PC-3 (cell line): Measurements from ENCODE around the gene UBR4. TPM values are rescaled to one million over a fixed set of nuclear protein-coding genes. Genes with fewer than 3 reads are reported as not detected.

Experiments
- ATAC-seq: fragments of 200-7000 bp; cut with Tn5 transposase; 2 replicates; pipeline ENCODE4 v1.9.1; 2020; ENCODE audit warnings: mild to moderate bottlenecking, moderate library complexity
- BruUV-seq: library from RNA; stranded (reverse); fragments of 400-500 nt; replicated peaks from 2 replicates; lab custom pipeline; 2021; lab: Mats Ljungman, UMichigan
- CTCF ChIA-PET: fragments of 300-600 bp; sonication (Branson Sonifier 250); formaldehyde crosslinking; loops from one replicate; lab custom pipeline; 2022; ENCODE audit warnings: antibody characterized with exemption; lab: Charles Lee
- POLR2A ChIA-PET: fragments of 300-600 bp; sonication (Branson Sonifier 250); formaldehyde crosslinking; loops from one replicate; lab custom pipeline; 2022; ENCODE audit warnings: antibody characterized with exemption; ENCODE audit not compliant: unreplicated experiment; lab: Charles Lee
- DNase-seq: peaks from one replicate; pipeline ENCODE4 v3.0.0-alpha.2; 2015
- H2AFZ ChIP-seq: fragments of 300-600 bp; sonication (generic); 2 replicates; pipeline ENCODE4 v1.6.0; 2016; ENCODE audit warnings: antibody characterized with exemption, low read length
- H3F3A ChIP-seq: fragments of 300-600 bp; sonication (generic); one replicate; pipeline ENCODE4 v1.6.0; 2017; ENCODE audit warnings: antibody characterized with exemption, low read length, control low read depth, mild to moderate bottlenecking; ENCODE audit not compliant: unreplicated experiment
- H3K27ac ChIP-seq: fragments of 300-600 bp; sonication (generic); 2 replicates; pipeline ENCODE4 v1.5.1; 2016; ENCODE audit warnings: mild to moderate bottlenecking, low read length
- H3K27me3 ChIP-seq: fragments of 300-600 bp; sonication (generic); 2 replicates; pipeline ENCODE4 v1.6.1; 2016; ENCODE audit warnings: low read length, mixed read lengths
- H3K36me3 ChIP-seq: fragments of 300-600 bp; sonication (generic); 2 replicates; pipeline ENCODE4 v1.6.1; 2016; ENCODE audit warnings: low read depth, mixed run types, low read length, mixed read lengths
- H3K4me1 ChIP-seq: fragments of 300-600 bp; sonication (generic); 2 replicates; pipeline ENCODE4 v1.5.1; 2016; ENCODE audit warnings: low read length; ENCODE audit not compliant: insufficient read depth
- H3K4me2 ChIP-seq: fragments of 300-600 bp; sonication (generic); 2 replicates; pipeline ENCODE4 v1.6.0; 2016; ENCODE audit warnings: low read length
- H3K4me3 ChIP-seq: fragments of 300-600 bp; sonication (generic); 2 replicates; pipeline ENCODE4 v1.5.1; 2016; ENCODE audit warnings: mild to moderate bottlenecking, low read length, mixed read lengths
- H3K79me2 ChIP-seq: fragments of 300-600 bp; sonication (generic); 2 replicates; pipeline ENCODE4 v1.6.1; 2017; ENCODE audit warnings: low read length, mixed read lengths
- H3K9ac ChIP-seq: fragments of 300-600 bp; sonication (generic); 2 replicates; pipeline ENCODE4 v1.6.0; 2016; ENCODE audit warnings: mild to moderate bottlenecking, low read length
- H3K9me2 ChIP-seq: fragments of 300-600 bp; sonication (generic); replicated peaks from 2 replicates; pipeline ENCODE4 v1.6.1; 2016; ENCODE audit warnings: mixed run types, low read length, mixed read lengths
- H3K9me3 ChIP-seq: fragments of 300-600 bp; sonication (generic); 2 replicates; pipeline ENCODE4 v1.6.1; 2016; ENCODE audit warnings: low read length, mixed read lengths
- H4K20me1 ChIP-seq: fragments of 300-600 bp; sonication (generic); 2 replicates; pipeline ENCODE4 v1.6.1; 2016; ENCODE audit warnings: low read length, mixed read lengths
- EZH2 ChIP-seq: fragments of 300-600 bp; sonication (generic); IDR thresholded peaks from one replicate; pipeline ENCODE4 v1.6.1; 2017; ENCODE audit warnings: antibody characterized with exemption, mild to moderate bottlenecking, low read length; ENCODE audit not compliant: unreplicated experiment
- EZH2phosphoT487 ChIP-seq: fragments of 300-600 bp; sonication (generic); IDR thresholded peaks from 2 replicates; pipeline ENCODE4 v1.6.1; 2018; ENCODE audit warnings: mild to moderate bottlenecking, antibody characterized with exemption, low read length, borderline replicate concordance
- intact Hi-C: fragments of 100-400 bp; cut with micrococcal nuclease; formaldehyde crosslinking; loops from 2 replicates; pipeline ENCODE4 v1.9.0; 2023
- total RNA-seq: library from RNA; depleted of rRNA; stranded (reverse); fragments of >200 nt; gene quantifications from 2 replicates; pipeline ENCODE4 v1.2.3, GENCODE V29; 2014
- TF ChIP-seq, protein P1 (sequence below): fragments of 300-600 bp; sonication (generic); conservative IDR thresholded peaks from 2 replicates; pipeline ENCODE4 v1.5.1; 2017; ENCODE audit warnings: antibody characterized with exemption, low read depth, mild to moderate bottlenecking, low read length

Gene UBR4
- total RNA-seq, 1 experiment from 2014 or later, result 141 TPM

DNA sequence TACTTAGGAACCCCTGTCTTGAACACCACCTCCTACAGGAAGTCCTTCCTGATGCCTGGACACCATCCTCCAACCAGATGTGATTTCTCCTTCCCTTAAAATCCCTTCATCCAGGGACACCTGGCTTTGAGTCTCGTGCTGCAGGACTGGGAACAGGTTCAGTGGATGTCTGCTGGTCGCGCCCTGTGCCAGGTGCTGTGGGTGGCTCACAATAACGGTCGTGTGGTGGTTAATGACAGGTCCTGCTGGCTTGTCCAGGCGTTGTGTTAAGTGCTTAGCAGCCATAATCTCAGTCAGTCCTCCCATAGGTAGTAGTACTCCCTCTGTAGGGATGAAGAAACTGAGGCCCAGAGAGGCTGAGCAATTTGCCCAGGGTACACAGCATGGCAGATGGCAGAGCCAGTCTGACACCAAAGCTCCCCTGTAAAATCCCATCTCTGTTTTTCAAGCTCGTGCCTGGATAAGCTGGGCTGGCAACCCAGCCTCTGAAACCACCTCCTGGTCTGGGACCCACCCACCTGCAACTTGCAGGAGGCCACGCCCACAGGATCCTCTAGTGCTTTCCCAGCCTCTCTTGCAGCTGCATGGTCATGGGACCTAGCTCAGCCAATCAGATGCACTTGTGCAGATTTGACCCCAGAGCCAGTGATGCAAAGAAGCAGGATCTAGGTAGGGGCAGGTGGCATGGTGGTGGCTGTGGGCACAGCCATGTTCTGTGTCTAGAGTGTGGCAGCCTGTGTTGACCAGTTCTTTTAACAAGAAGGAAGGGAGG is 147.6 kb downstream of the UBR4 start:
- Histone ChIP-seq H3F3A (no peaks in the 10 kb centered on the region), H3K4me3 (no peak overlapping the region), H4K20me1 (no peaks in the 10 kb centered on the region), H3K4me1 (peaks cover 20% of the 10 kb centered on the region), H3K9me2 (no peaks in the 10 kb centered on the region), H3K27ac (no peak overlapping the region), H3K36me3 (no peaks in the 10 kb centered on the region), H3K27me3 (no peaks in the 10 kb centered on the region), H3K9ac (no peak overlapping the region), H3K4me2 (no peak overlapping the region), H3K9me3 (no peaks in the 10 kb centered on the region), H2AFZ (no peak overlapping the region), H3K79me2 (no peaks in the 10 kb centered on the region)
- no peak for ATAC-seq
- intact Hi-C loops, result no loop called here
- no TSS peak for BruUV-seq
- no peak for DNase-seq
- POLR2A ChIA-PET, result no interaction called here
- CTCF ChIA-PET, result no interaction called here
- TF ChIP-seq, protein P1, sequence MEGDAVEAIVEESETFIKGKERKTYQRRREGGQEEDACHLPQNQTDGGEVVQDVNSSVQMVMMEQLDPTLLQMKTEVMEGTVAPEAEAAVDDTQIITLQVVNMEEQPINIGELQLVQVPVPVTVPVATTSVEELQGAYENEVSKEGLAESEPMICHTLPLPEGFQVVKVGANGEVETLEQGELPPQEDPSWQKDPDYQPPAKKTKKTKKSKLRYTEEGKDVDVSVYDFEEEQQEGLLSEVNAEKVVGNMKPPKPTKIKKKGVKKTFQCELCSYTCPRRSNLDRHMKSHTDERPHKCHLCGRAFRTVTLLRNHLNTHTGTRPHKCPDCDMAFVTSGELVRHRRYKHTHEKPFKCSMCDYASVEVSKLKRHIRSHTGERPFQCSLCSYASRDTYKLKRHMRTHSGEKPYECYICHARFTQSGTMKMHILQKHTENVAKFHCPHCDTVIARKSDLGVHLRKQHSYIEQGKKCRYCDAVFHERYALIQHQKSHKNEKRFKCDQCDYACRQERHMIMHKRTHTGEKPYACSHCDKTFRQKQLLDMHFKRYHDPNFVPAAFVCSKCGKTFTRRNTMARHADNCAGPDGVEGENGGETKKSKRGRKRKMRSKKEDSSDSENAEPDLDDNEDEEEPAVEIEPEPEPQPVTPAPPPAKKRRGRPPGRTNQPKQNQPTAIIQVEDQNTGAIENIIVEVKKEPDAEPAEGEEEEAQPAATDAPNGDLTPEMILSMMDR, result no peak
- no peak for TF ChIP-seq EZH2phosphoT487
- TF ChIP-seq EZH2, result no peak

DNA sequence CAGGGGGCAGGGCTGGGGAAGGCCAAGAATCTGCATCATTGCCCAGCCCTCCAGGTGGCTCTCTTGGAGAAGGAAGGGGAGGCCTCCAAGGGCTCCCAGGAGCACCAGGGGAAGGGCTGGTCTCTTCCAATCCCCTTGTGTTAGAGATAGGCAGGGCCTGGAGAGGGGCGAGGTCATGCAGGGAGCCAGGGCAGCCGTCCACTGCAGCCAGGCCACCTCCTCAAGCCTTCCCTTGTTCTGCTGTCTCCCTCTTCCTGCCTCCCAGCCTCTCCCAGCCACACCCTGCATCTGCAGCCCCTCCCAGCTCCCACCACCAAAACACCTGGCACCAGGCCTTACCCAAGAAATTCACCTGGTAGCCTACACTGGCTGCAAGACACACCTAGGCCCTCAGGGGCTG is 148.3 kb downstream of the UBR4 start:
- Histone ChIP-seq H2AFZ (no peak overlapping the region), H3K9me3 (no peaks in the 10 kb centered on the region), H3K9ac (no peak overlapping the region), H3K36me3 (no peaks in the 10 kb centered on the region), H3F3A (no peaks in the 10 kb centered on the region), H3K9me2 (no peaks in the 10 kb centered on the region), H3K79me2 (no peaks in the 10 kb centered on the region), H3K4me3 (no peak overlapping the region), H4K20me1 (no peaks in the 10 kb centered on the region), H3K27ac (no peak overlapping the region), H3K27me3 (no peaks in the 10 kb centered on the region), H3K4me2 (no peak overlapping the region), H3K4me1 (peaks cover 13% of the 10 kb centered on the region)
- no peak for DNase-seq
- BruUV-seq, result no TSS peak
- ATAC-seq, result no peak
- intact Hi-C loops, result no loop called here
- CTCF ChIA-PET, result no interaction called here
- POLR2A ChIA-PET, result no interaction called here
- TF ChIP-seq EZH2, result no peak
- TF ChIP-seq EZH2phosphoT487, result no peak
- TF ChIP-seq, protein P1, result no peak

DNA sequence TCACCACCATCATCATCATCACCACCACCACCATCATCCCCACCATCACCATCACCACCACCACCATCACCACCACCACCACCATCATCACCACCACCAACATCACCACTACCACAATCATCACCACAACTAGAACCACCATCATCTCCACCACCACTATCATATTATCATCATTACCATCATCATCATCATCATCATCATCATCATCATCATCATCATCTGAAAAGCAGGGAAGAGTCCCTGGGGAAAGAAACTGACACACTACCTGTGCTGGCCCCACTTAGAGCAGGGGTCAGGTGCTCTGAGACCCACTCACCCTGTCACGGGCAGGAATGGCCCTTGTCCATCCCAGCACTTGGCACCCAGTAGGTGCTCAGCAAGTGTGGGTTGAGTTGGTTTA is 148.7 kb downstream of the UBR4 start:
- no peaks in the 10 kb centered on the region for H3K36me3 ChIP-seq
- no peaks in the 10 kb centered on the region for H3K27me3 ChIP-seq
- H3K4me2 ChIP-seq, result no peak overlapping the region
- no peak overlapping the region for H3K27ac ChIP-seq
- no peak for DNase-seq
- peaks cover 9% of the 10 kb centered on the region for H3K4me1 ChIP-seq
- no peaks in the 10 kb centered on the region for H3K9me3 ChIP-seq
- no peaks in the 10 kb centered on the region for H3K79me2 ChIP-seq
- no peaks in the 10 kb centered on the region for H3F3A ChIP-seq
- no peak for ATAC-seq
- intact Hi-C loops, result no loop called here
- TF ChIP-seq EZH2phosphoT487 (no peak), EZH2 (no peak)
- TF ChIP-seq, protein P1, result no peak
- H3K9ac ChIP-seq, result no peak overlapping the region
- ChIA-PET CTCF (no interaction called here), POLR2A (no interaction called here)
- no peaks in the 10 kb centered on the region for H4K20me1 ChIP-seq
- no peak overlapping the region for H2AFZ ChIP-seq
- no peak overlapping the region for H3K4me3 ChIP-seq
- no TSS peak for BruUV-seq
- no peaks in the 10 kb centered on the region for H3K9me2 ChIP-seq
